Stimulated activated CD4-positive, alpha-beta T cell treated with anti-CD3 and anti-CD28 coated beads, Interleukin-2, amount 100 ng/mL, for 48 hours (primary cell): ENCODE data around the gene PHF14.
"Not testable (repeated sequence)": the region's sequence is repeated elsewhere in the genome, so short reads cannot be mapped to it uniquely, and the experiment has no call there.

Source experiments
- DNase-seq, 2 donors: peaks; one replicate each; pipeline ENCODE4 v3.0.0-alpha.2; 2020

Gene PHF14

DNA sequence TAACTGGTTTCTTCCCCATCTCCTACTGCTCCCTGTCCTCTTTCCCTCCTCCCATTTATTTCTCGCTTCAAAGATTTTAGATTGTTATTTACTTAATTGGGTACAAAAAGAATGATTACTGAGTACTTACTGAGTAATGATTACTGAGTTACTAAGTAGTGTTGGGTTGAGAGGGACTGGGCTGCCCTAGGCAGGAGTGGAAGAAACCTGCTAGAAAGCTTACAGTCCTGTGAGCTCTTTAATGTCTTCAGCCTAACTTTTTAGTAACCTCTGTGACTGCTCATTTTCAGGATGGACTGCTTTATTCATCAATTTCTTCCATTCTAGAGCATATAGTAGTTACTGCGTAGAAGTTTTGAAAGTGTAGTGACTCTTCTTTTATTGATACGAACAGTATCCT, 7.6 kb downstream of the PHF14 start:
- DNase-seq = no peak

DNA sequence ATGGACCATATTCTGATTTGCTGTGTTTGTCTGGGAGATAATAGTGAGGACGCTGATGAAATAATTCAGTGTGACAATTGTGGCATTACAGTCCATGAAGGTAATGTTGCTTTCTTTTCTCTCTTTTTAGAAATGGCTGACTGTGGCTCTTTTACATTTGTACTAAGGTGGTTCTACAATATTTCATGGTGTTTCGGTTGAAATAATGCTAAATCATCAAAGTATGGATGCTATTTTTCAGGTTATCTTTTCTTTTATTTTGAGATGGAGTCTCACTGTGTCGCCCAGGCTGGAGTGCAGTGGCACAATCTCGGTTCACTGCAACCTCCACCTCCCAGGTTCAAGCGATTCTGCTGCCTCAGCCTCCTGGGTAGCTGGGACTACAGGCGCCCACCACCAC, 17.1 kb downstream of the PHF14 start:
- DNase-seq = not testable (repeated sequence)

DNA sequence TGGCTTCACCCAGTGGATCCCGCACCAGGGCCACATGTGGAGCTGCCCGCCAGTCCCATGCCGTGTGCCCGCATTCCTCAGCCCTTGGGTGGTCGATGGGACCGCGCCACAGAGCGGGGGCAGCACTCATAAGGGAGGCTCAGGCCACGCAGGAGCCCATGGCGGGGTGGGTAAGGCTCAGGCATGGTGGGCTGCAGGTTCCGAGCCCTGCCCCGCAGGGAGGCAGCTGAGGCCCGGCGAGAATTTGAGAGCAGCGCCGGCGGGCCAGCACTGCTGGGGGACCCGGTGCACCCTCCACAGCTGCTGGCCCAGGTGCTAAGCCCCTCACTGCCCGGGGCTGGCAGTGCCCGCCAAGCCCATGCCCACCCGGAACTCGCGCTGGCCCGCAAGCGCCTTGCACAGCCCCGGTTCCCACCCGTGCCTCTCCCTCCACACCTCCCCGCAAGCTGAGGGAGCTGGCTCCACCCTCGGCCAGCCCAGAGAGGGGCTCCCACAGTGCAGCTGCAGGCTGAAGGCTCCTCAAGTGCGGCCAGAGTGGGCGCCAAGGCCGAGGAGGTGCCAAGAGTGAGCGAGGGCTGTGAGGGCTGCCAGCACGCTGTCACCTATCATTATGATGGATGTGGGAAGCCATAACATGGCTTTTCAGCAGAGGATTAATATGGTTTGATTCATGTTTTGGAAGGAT, 22.0 kb downstream of the PHF14 start:
- DNase-seq = not testable (repeated sequence)

DNA sequence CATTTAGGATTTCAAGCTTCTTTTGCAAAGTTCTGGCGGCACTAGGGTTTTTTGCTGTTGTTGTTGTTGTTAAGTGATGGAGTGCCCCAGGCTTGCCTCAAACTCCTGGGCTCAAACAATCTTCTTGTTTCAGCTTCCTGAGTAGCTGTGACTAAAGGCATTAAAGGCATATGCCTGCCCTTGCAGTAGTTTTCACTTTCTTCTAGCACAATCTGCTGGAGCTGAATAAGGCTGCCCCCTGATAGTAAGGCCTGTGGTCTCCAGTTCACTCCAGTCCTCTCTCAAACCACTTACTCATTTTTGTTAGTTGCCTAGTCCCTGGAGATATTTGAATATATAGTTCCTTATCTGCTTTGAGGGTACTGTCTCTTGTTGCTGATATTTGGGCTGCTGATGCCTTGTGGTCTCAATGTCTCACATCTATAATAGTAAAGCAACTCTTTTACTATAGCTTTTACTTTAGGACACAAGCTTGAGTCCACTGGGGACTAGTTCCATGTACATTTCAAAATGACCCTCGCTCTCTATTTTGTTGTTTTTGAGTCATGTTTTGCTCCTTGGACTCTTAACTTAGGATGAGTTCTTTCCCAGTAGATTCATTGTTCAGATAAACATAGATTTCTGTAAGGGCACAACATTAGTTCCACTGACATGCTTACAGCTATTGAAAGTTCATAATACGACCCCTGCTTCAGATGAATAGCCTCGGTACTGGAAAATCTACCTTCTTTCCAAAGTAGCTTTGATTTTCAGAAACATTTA, 25.5 kb downstream of the PHF14 start:
- DNase-seq = no peak

DNA sequence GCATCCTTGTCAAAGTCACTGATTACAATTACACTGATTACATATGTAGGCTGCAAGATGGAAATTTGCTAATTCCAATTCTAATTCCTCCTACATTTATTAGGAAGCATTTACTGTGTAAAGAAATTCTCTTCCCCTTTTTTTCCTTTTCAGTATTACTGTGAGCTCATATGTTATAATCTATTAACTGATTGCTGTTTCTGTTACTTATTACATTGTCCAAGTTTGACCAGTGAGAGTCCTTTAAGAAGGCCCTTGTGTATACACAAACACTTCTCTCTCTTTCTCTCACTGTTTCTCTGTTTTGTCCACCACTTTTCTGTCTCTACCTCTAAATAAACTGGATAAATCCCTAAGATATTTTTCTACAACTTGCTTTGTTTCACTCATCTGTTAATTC, 31.5 kb downstream of the PHF14 start:
- no peak for DNase-seq

- DNase-seq = no peak
Measured at GRCh38 chr7:11006291-11006690, 32.6 kb downstream of the PHF14 start.

DNA sequence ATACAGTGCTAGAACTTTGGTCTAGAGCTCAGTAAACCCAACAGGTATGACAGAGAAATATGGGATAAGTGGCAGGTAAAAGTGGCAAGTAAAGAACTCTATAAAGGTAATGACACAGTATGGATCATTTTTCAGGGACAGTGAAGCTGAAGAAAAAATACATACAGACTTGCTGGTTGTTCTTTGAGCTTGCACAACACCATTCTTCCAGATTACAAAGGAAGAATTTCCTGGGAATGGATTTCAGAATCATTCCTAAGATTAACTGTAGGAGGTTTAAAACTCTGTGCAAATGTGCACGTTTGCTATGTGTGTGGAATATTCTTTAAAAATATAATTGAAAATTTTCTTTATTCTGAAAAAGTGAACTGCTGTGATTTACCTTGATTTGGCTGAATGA, 36.0 kb downstream of the PHF14 start:
- DNase-seq = no peak

GRCh38 chr7:11021468-11021867, 47.8 kb downstream of the PHF14 start:
- no peak for DNase-seq

DNA sequence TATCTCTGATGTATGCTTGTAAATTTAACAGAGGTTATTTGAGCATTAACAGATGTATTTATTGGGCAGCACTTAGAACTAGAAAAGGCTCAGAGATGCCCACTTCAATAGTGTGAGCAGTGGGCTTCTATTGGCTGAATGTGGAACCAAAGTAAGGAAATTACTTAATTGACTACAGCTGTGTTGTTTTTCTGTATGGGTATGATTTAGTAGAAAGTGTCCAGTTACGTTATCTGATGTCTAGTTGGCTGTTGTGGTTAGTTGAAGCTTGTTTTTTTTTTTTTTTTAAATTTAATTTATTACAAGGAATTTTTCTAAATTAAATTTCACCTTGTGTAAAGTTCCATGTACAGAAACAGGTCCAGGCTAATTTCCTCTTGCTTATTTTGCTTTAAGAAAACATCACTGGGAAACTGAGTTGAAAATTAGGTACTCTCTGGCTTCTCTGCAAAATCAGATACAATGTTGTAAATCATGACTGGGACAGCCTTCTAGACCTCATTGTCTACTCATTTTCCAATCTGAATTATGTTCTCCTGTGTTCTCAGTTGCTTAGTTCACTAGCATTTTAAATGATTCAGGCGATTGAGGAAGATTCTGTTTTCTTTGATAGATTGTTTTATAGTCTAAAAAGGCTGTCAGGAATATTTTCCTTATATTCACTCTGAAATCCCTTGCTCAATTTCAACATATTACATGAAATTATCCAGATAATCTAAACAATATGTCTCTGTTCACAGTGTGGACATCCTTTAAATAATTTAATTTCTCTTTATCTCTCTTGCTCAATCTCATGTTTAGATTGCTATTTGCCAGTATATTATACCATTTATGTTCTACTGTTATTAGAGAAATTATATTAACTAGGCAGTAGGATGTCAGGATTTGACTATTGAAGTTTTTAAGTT, 53.0 kb downstream of the PHF14 start:
- DNase-seq = no peak

DNA sequence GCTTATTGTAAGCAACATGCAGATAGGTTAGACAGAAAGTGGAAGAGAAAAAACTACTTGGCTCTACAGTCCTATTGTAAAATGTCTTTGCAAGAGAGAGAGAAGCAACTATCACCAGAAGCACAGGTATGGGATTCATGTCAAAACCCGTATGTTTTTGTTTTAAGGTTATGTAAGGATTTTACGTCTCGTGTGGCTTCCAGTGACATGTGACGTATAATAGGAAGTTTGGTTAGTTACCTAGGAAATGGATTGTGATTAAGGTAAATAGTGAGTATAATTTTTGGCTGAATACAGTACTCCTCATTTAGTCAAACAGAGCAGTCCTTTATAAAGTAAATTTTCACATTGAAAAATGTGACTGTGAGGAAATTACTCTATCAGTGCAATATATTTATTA, 62.0 kb downstream of the PHF14 start:
- DNase-seq = no peak

GRCh38 chr7:11039974-11040373, 66.3 kb downstream of the PHF14 start:
- no peak for DNase-seq

- no peak for DNase-seq
Measured at GRCh38 chr7:11054033-11054432, 80.4 kb downstream of the PHF14 start.

DNA sequence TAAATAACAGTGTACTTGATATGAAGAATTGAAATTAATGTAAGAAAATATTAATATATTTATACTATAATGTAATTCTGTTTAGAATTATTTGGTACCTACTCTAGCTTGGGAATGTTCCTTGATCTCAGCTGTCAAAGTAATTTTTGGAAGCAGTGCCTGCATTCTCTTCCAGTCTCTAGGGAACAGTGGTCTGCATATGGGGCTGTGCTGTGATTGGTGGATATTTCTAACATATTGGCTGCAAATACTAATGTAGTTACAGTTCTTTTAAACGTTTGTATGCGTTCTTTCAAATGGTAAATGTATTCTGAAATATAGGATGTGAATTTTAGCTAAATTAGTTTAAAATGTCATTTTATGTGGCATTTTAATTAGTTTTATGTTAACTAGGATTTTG, 87.2 kb downstream of the PHF14 start:
- no peak for DNase-seq

- no peak for DNase-seq
Measured at GRCh38 chr7:11062110-11062509, 88.4 kb downstream of the PHF14 start.

DNA sequence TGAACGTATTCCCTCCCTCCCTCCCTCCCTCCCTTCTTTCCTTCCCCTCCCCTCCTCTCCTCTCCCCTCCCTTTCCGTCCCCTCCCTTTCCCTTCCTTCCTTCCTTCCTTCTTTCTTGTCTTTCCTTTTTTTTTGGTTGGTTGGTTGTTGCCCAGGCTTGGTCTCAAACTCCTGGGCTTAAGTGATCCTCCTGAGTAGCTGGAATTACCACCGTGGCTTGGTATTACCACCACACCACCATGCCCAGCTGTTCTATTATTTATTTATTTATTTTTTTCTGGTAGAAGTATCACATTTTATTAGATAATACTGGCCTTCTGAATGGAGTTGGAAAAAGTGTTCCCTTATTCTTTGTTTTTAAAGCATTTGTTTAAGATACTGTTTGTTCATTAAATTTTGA, 95.9 kb downstream of the PHF14 start:
- DNase-seq = no peak

DNA sequence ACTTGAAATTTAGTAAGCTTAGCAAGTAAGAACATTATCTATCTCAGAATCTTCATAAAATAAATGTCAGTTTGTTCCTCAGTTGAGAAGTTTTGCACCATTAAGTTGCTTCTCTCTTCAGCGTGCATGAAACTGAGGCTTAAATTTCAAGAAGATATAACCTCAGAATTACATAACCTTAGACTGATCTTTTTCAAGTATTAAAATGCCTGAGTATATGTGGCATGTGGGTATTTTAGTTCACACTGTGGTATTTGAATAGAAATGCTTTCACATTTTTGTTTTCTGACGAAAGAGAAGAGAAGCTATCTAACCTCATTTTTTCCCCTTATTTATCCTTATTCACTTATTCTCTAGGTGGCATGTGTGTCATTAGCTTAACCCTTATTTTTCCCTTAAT, 104.1 kb downstream of the PHF14 start:
- no peak for DNase-seq

- DNase-seq = no peak
Measured at GRCh38 chr7:11078247-11078834, 104.7 kb downstream of the PHF14 start.

DNA sequence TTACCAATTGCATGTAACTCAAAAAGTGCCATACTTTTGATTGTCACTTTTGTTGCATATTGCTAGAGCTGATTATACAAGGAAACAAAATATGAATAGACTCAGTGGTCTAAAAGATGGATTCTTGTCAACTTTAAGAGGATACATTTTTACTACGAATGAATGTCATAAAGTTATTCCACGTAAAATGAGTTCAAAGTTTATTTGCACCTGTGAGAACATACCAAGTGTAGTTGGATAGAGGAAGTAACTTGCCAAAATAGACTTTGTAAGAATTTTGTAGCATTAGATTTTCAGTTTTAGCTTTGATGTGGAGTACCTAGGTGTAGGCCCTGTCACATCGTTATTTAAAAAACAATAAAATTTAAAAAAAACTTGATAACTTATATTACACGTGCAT, 106.2 kb downstream of the PHF14 start:
- no peak for DNase-seq

DNA sequence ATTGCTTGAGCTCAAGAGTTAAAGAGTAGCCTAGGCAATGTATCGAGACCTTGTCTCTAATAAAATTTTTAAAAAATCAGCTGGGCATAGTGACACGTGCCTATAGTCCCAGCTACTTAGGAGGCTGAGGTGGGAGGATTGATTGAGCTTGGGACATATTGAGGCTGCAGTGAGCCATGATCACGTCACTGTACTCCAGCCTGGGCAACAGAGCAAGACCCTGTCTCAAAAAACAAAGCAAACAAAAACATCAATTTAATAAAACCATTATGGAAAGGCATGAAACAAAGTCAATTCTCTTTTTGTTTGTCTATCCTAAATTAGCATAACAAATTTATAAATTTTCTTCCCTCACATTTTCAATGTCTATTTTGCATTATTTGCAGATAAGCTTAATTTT, 108.4 kb downstream of the PHF14 start:
- DNase-seq = no peak

- no peak for DNase-seq
Measured at GRCh38 chr7:11082552-11083213, 109.0 kb downstream of the PHF14 start.

GRCh38 chr7:11083214-11083568, 109.5 kb downstream of the PHF14 start:
- no peak for DNase-seq

- DNase-seq = no peak
Measured at GRCh38 chr7:11104578-11104977, 130.9 kb downstream of the PHF14 start.

DNA sequence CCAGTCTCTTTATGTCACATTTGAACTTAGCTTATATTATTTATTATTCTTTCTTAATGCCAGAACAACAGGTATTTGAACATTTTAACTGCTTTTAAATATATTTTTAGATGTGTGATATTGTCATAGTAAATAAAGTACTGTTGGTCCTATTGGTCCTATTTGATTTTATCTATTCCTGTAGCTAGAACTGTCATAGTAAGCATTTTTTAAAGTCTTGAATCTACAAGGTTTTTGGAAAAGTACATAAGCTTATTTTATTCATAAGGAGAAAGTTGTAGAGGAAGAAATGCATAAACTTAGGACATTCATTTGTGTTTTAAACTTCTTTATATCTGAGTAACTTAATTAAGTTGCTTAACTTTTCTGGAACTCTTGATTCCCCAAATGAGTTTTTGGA, 136.0 kb downstream of the PHF14 start:
- no peak for DNase-seq
